Fibroblast of peridontal ligament (primary cell): Measurements from ENCODE around the gene ERCC6L2.

ENCODE experiments used
- DNase-seq: peaks from one replicate; pipeline ENCODE4 v3.0.0-alpha.2; 2010; ENCODE audit errors: extremely low read depth

The ERCC6L2 gene

GRCh38 chr9:95862343-95862742 lies 13.1 kb upstream of the ERCC6L2 start:
- no peak for DNase-seq

GRCh38 chr9:95864852-95865580 lies 10.5 kb upstream of the ERCC6L2 start:
- DNase-seq: no peak

GRCh38 chr9:95870352-95870751 lies 5.1 kb upstream of the ERCC6L2 start:
- no peak for DNase-seq

GRCh38 chr9:95870906-95871305 lies 4.6 kb upstream of the ERCC6L2 start:
- no peak for DNase-seq

GRCh38 chr9:95874303-95874988 lies 1.0 kb upstream of the ERCC6L2 start:
- DNase-seq: peak; percentile 29

GRCh38 chr9:95874989-95875304 lies 544 bp upstream of the ERCC6L2 start:
- no peak for DNase-seq

GRCh38 chr9:95876138-95876444 lies 600 bp downstream of the ERCC6L2 start:
- no peak for DNase-seq

- peak; percentile 29 for DNase-seq
Measured at GRCh38 chr9:95876595-95876994, 1.1 kb downstream of the ERCC6L2 start.

- DNase-seq: no peak
Measured at GRCh38 chr9:95877984-95878383, 2.5 kb downstream of the ERCC6L2 start.

- DNase-seq: no peak
Measured at GRCh38 chr9:95879591-95879990, 4.1 kb downstream of the ERCC6L2 start.

- DNase-seq: peak; percentile 88
Measured at GRCh38 chr9:95880021-95880690, 4.7 kb downstream of the ERCC6L2 start.

- DNase-seq: no peak
Measured at GRCh38 chr9:95887926-95888497, 12.5 kb downstream of the ERCC6L2 start.

- DNase-seq: no peak
Measured at GRCh38 chr9:95890594-95890993, 15.1 kb downstream of the ERCC6L2 start.

GRCh38 chr9:95891067-95891671 lies 15.7 kb downstream of the ERCC6L2 start:
- DNase-seq: no peak

GRCh38 chr9:95892690-95893089 lies 17.2 kb downstream of the ERCC6L2 start:
- DNase-seq: no peak

GRCh38 chr9:95896580-95896979 lies 21.1 kb downstream of the ERCC6L2 start:
- DNase-seq: no peak

- DNase-seq: no peak
Measured at GRCh38 chr9:95901506-95901905, 26.0 kb downstream of the ERCC6L2 start.

GRCh38 chr9:95903398-95903797 lies 27.9 kb downstream of the ERCC6L2 start:
- DNase-seq: no peak

GRCh38 chr9:95907794-95908193 lies 32.3 kb downstream of the ERCC6L2 start:
- no peak for DNase-seq

- DNase-seq: no peak
Measured at GRCh38 chr9:95910023-95910707, 34.7 kb downstream of the ERCC6L2 start.

GRCh38 chr9:95910770-95911340 lies 35.4 kb downstream of the ERCC6L2 start:
- DNase-seq: no peak

- no peak for DNase-seq
Measured at GRCh38 chr9:95912773-95913172, 37.3 kb downstream of the ERCC6L2 start.
